Measurements from ENCODE around the gene NPTN.

DNA sequence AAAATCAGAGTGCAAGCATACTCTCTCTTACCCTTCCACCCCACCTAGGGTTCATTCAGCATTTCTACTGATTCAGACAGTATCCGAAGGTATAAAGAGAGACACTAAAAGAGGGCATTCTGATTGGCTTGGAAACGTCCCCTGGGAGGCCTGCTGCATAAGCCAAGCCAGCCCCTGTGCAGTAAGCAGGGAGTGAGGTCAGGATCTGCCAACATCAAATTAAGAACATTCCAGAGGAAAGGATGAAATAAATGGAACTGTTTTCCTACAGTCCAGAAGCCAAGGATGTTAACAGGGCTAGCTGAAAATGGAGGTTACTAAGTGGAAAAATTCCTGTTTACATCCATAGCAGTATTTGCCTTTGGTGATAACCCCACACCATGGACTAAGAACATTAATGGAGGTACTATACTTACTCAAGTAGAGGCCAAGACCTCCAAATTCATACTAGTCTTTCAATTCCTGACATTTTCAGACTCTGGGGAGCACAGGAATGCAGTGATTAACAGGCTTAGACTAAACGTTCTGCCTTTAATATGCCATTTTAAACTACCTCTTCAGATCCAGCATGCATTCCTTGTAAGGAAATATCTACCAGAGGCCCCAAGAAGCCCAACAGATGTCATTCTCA, 34.5 kb downstream of the NPTN start:
- TF ChIP-seq, protein P1, sequence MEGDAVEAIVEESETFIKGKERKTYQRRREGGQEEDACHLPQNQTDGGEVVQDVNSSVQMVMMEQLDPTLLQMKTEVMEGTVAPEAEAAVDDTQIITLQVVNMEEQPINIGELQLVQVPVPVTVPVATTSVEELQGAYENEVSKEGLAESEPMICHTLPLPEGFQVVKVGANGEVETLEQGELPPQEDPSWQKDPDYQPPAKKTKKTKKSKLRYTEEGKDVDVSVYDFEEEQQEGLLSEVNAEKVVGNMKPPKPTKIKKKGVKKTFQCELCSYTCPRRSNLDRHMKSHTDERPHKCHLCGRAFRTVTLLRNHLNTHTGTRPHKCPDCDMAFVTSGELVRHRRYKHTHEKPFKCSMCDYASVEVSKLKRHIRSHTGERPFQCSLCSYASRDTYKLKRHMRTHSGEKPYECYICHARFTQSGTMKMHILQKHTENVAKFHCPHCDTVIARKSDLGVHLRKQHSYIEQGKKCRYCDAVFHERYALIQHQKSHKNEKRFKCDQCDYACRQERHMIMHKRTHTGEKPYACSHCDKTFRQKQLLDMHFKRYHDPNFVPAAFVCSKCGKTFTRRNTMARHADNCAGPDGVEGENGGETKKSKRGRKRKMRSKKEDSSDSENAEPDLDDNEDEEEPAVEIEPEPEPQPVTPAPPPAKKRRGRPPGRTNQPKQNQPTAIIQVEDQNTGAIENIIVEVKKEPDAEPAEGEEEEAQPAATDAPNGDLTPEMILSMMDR (IDR thresholded peaks at IDR 0.05) = no peak
- TF ChIP-seq POLR2A (IDR thresholded peaks at IDR 0.05) = no peak
